SU-DHL-6 (cell line): ENCODE measurements around the gene EFCAB14.

Source experiments
- H2AFZ ChIP-seq: fragments of 200-600 bp; sonication (generic); 2 replicates; pipeline ENCODE4 v1.6.1; 2014; ENCODE audit warnings: low read depth, mild to moderate bottlenecking, moderate library complexity, mixed read lengths, antibody characterized with exemption, low read length; ENCODE audit not compliant: severe bottlenecking
- H3F3A ChIP-seq: fragments of 200-600 bp; shearing (Covaris generic); 2 replicates; pipeline ENCODE4 v1.6.0; 2016; ENCODE audit warnings: antibody characterized with exemption, mild to moderate bottlenecking; ENCODE audit not compliant: insufficient read depth
- H3K27ac ChIP-seq: fragments of 200-600 bp; sonication (generic); 2 replicates; pipeline ENCODE4 v1.5.1; 2016; ENCODE audit warnings: low read depth, mild to moderate bottlenecking, low read length, moderate library complexity, mixed read lengths
- H3K27me3 ChIP-seq: fragments of 200-600 bp; sonication (generic), shearing (Covaris generic); 2 replicates; pipeline ENCODE4 v1.6.0; 2014; ENCODE audit warnings: mild to moderate bottlenecking, low read length
- H3K36me3 ChIP-seq: fragments of 200-600 bp; sonication (generic); 2 replicates; pipeline ENCODE4 v1.6.1; 2014; ENCODE audit warnings: mild to moderate bottlenecking, low read length, mixed read lengths
- H3K4me2 ChIP-seq: fragments of 300-600, 200-600 bp; shearing (Covaris generic), sonication (generic); 2 replicates; pipeline ENCODE4 v1.6.0; 2014; ENCODE audit warnings: low read length, low read depth, mild to moderate bottlenecking; ENCODE audit not compliant: poor library complexity, severe bottlenecking
- H3K4me3 ChIP-seq: fragments of 200-600 bp; sonication (generic); 2 replicates; pipeline ENCODE4 v1.5.1; 2014; ENCODE audit warnings: antibody characterized with exemption, low read length, mild to moderate bottlenecking, mixed read lengths; ENCODE audit not compliant: insufficient read depth, poor library complexity, severe bottlenecking
- H3K79me2 ChIP-seq: fragments of 200-600 bp; sonication (generic); 2 replicates; pipeline ENCODE4 v1.6.1; 2014; ENCODE audit warnings: mild to moderate bottlenecking, low read length, moderate library complexity; ENCODE audit not compliant: insufficient read depth
- H3K9ac ChIP-seq: fragments of 200-600 bp; sonication (generic); 2 replicates; pipeline ENCODE4 v1.7.0; 2014; ENCODE audit warnings: mild to moderate bottlenecking, low read length
- H3K9me2 ChIP-seq: fragments of 200-600 bp; sonication (generic); replicated peaks from 2 replicates; pipeline ENCODE4 v1.6.1; 2014; ENCODE audit warnings: low read length; ENCODE audit not compliant: insufficient read depth
- H3K9me3 ChIP-seq: fragments of 200-600 bp; sonication (generic); 2 replicates; pipeline ENCODE4 v1.6.1; 2014; ENCODE audit warnings: low read length, mixed read lengths; ENCODE audit not compliant: insufficient read depth
- H4K20me1 ChIP-seq: fragments of 200-600 bp; sonication (generic); 2 replicates; pipeline ENCODE4 v1.6.1; 2014; ENCODE audit warnings: low read depth, mild to moderate bottlenecking, antibody characterized with exemption, low read length, moderate library complexity, mixed read lengths
- CTCF ChIP-seq: fragments of 200-600 bp; sonication (generic); IDR thresholded peaks from one replicate; pipeline ENCODE4 v1.5.1; 2017; ENCODE audit warnings: antibody characterized with exemption, mild to moderate bottlenecking, low read length, moderate library complexity; ENCODE audit not compliant: insufficient read depth, poor library complexity, severe bottlenecking
- EZH2phosphoT487 ChIP-seq: fragments of 200-600 bp; sonication (generic), shearing (Covaris generic); conservative IDR thresholded peaks from 2 replicates; pipeline ENCODE4 v1.6.1; 2018; ENCODE audit warnings: mild to moderate bottlenecking, antibody characterized with exemption, low read length, moderate library complexity, mixed read lengths

The EFCAB14 gene

GRCh38 chr1:46724991-46725735 is 6.2 kb upstream of the EFCAB14 start:
- H3K4me2 ChIP-seq = no peak overlapping the region
- no peak overlapping the region for H3K9ac ChIP-seq
- no peaks in the 10 kb centered on the region for H4K20me1 ChIP-seq
- H3K27ac ChIP-seq = no peak overlapping the region
- no peak overlapping the region for H3K4me3 ChIP-seq
- no peaks in the 10 kb centered on the region for H3F3A ChIP-seq
- no peaks in the 10 kb centered on the region for H3K36me3 ChIP-seq
- no peak overlapping the region for H2AFZ ChIP-seq
- no peaks in the 10 kb centered on the region for H3K79me2 ChIP-seq
- no peak for TF ChIP-seq EZH2phosphoT487
- peak; percentile 76 for TF ChIP-seq CTCF
- no peaks in the 10 kb centered on the region for H3K27me3 ChIP-seq
- no peaks in the 10 kb centered on the region for H3K9me3 ChIP-seq
- no peaks in the 10 kb centered on the region for H3K9me2 ChIP-seq

- no peaks in the 10 kb centered on the region for H3K9me2 ChIP-seq
- no peak overlapping the region for H3K27ac ChIP-seq
- no peaks in the 10 kb centered on the region for H3K27me3 ChIP-seq
- H3K4me3 ChIP-seq = no peak overlapping the region
- H3F3A ChIP-seq = no peaks in the 10 kb centered on the region
- TF ChIP-seq EZH2phosphoT487 (no peak), CTCF (no peak)
- H2AFZ ChIP-seq = no peak overlapping the region
- H3K36me3 ChIP-seq = no peaks in the 10 kb centered on the region
- H3K4me2 ChIP-seq = no peak overlapping the region
- H3K9me3 ChIP-seq = no peaks in the 10 kb centered on the region
- H3K9ac ChIP-seq = no peak overlapping the region
- no peaks in the 10 kb centered on the region for H4K20me1 ChIP-seq
- H3K79me2 ChIP-seq = no peaks in the 10 kb centered on the region
Measured at GRCh38 chr1:46723901-46724300, 5.0 kb upstream of the EFCAB14 start.

- H3K27ac ChIP-seq = no peak overlapping the region
- H3K79me2 ChIP-seq = peaks cover 20% of the 10 kb centered on the region
- no peak overlapping the region for H3K4me3 ChIP-seq
- TF ChIP-seq EZH2phosphoT487 (no peak), CTCF (no peak)
- no peaks in the 10 kb centered on the region for H3K36me3 ChIP-seq
- H3K9ac ChIP-seq = no peak overlapping the region
- H3F3A ChIP-seq = no peaks in the 10 kb centered on the region
- no peaks in the 10 kb centered on the region for H3K9me3 ChIP-seq
- no peaks in the 10 kb centered on the region for H3K27me3 ChIP-seq
- no peak overlapping the region for H3K4me2 ChIP-seq
- H2AFZ ChIP-seq = no peak overlapping the region
- H3K9me2 ChIP-seq = no peaks in the 10 kb centered on the region
- H4K20me1 ChIP-seq = peaks cover 6% of the 10 kb centered on the region; the same call in 1 of the 2 replicates
Measured at GRCh38 chr1:46721686-46722205, 2.8 kb upstream of the EFCAB14 start.
